ENCODE data around the gene QRFP.

Gene QRFP

GRCh38 chr9:130904070-130905044 lies 7.7 kb upstream of the QRFP start:
- no peak for DNase-seq (ENCODE audit: low spot score)

- no peak for DNase-seq (ENCODE audit: low spot score)
These were observed 6.8 kb upstream of the QRFP start for GRCh38 chr9:130903194-130904069.

- DNase-seq (ENCODE audit: low spot score), result no peak
These were observed 5.9 kb upstream of the QRFP start for GRCh38 chr9:130902204-130903185.

GRCh38 chr9:130901498-130902203 lies 5.0 kb upstream of the QRFP start:
- no peak for DNase-seq (ENCODE audit: low spot score)

- no peak for DNase-seq (ENCODE audit: low spot score)
These were observed 4.3 kb upstream of the QRFP start for GRCh38 chr9:130900701-130901497.

GRCh38 chr9:130899051-130899748 lies 2.6 kb upstream of the QRFP start:
- DNase-seq (ENCODE audit: low spot score), result no peak

GRCh38 chr9:130898552-130898852 lies 1.9 kb upstream of the QRFP start:
- DNase-seq (ENCODE audit: low spot score), result no peak

GRCh38 chr9:130897848-130898551 lies 1.4 kb upstream of the QRFP start:
- no peak for DNase-seq (ENCODE audit: low spot score)

GRCh38 chr9:130897105-130897751 lies 616 bp upstream of the QRFP start:
- no peak for DNase-seq (ENCODE audit: low spot score)

GRCh38 chr9:130895481-130896232 lies 955 bp downstream of the QRFP start:
- no peak for DNase-seq (ENCODE audit: low spot score)

- DNase-seq (ENCODE audit: low spot score), result no peak
These were observed 1.6 kb downstream of the QRFP start for GRCh38 chr9:130895038-130895437.

- DNase-seq (ENCODE audit: low spot score), result no peak
These were observed 2.1 kb downstream of the QRFP start for GRCh38 chr9:130894546-130894945.

- DNase-seq (ENCODE audit: low spot score), result no peak
These were observed 3.1 kb downstream of the QRFP start for GRCh38 chr9:130893341-130894101.

- DNase-seq (ENCODE audit: low spot score), result no peak
These were observed 3.9 kb downstream of the QRFP start for GRCh38 chr9:130892477-130893304.

- DNase-seq (ENCODE audit: low spot score), result no peak
These were observed 4.7 kb downstream of the QRFP start for GRCh38 chr9:130891688-130892476.

Measured in D341Med (cell line).